SK-N-SH (cell line): ENCODE data around the gene NRARP.

Experiments
- ELF1 ChIP-seq: IDR thresholded peaks from 2 replicates; pipeline ENCODE4 v1.4.0; 2012
- EZH2phosphoT487 ChIP-seq: fragments of 200-600 bp; sonication (generic); IDR thresholded peaks from 2 replicates; pipeline ENCODE4 v1.6.1; 2017; ENCODE audit warnings: low read depth, mixed run types, mild to moderate bottlenecking, antibody characterized with exemption, moderate library complexity, borderline replicate concordance
- MXI1 ChIP-seq: IDR thresholded peaks from 2 replicates; pipeline ENCODE4 v1.6.1; 2012; ENCODE audit warnings: mild to moderate bottlenecking, low read depth, low read length, improper control_type of control experiment
- POLR2AphosphoS5 ChIP-seq: IDR thresholded peaks from 2 replicates; pipeline ENCODE4 v1.6.1; 2012; ENCODE audit warnings: low read depth, low read length
- RFX5 ChIP-seq: IDR thresholded peaks from 2 replicates; pipeline ENCODE4 v1.6.1; 2012; ENCODE audit warnings: mild to moderate bottlenecking, improper control_type of control experiment, low read length
- SMC3 ChIP-seq: IDR thresholded peaks from 2 replicates; pipeline ENCODE4 v1.6.1; 2012; ENCODE audit warnings: low read depth, low read length, improper control_type of control experiment
- TAF1 ChIP-seq: IDR thresholded peaks from 2 replicates; pipeline ENCODE4 v1.6.1; 2012; ENCODE audit warnings: low read depth, mild to moderate bottlenecking, low read length, moderate library complexity, borderline replicate concordance
- YY1 ChIP-seq: IDR thresholded peaks from 2 replicates; pipeline ENCODE4 v1.4.0; 2012; ENCODE audit warnings: low read depth, mild to moderate bottlenecking
- TF ChIP-seq, protein P1 (sequence below): fragments of 200-600 bp; sonication (generic); IDR thresholded peaks from 2 replicates; pipeline ENCODE4 v1.6.1; 2017; ENCODE audit warnings: antibody characterized with exemption, mild to moderate bottlenecking, moderate library complexity
- TF ChIP-seq, protein P2 (sequence below): IDR thresholded peaks from 2 replicates; pipeline ENCODE4 v1.6.1; 2012; ENCODE audit warnings: mild to moderate bottlenecking, low read depth, low read length, moderate library complexity
- TF ChIP-seq, protein P3 (sequence below): IDR thresholded peaks from 2 replicates; pipeline ENCODE4 v1.4.0; 2012; ENCODE audit warnings: low read depth
- TF ChIP-seq, protein P4 (sequence below): fragments of 150-350 bp; IDR thresholded peaks from 2 replicates; pipeline ENCODE4 v1.6.1; 2017; ENCODE audit warnings: antibody characterized with exemption, low read length, low read depth, borderline replicate concordance

DNA sequence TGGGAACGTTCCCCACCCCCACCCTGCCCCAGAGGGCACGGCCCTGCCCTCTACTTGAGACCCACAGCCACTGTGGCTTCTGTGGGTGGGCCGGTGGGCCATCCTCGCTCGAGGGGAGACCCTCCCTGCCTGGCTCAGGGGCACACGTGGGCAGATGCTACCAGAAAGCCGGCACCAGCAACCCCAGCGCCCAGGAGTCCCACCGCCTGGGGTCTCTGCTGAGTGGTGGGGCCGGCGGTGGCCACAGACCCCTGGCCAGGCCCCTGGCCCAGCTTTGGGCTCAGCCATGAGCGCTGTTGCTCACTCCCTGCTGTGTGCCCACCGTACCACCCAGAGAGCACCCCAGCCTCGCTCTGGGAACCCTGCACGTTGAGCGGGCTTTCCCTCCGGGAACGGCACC is 16.5 kb upstream of the NRARP start:
- TF ChIP-seq, protein P1, sequence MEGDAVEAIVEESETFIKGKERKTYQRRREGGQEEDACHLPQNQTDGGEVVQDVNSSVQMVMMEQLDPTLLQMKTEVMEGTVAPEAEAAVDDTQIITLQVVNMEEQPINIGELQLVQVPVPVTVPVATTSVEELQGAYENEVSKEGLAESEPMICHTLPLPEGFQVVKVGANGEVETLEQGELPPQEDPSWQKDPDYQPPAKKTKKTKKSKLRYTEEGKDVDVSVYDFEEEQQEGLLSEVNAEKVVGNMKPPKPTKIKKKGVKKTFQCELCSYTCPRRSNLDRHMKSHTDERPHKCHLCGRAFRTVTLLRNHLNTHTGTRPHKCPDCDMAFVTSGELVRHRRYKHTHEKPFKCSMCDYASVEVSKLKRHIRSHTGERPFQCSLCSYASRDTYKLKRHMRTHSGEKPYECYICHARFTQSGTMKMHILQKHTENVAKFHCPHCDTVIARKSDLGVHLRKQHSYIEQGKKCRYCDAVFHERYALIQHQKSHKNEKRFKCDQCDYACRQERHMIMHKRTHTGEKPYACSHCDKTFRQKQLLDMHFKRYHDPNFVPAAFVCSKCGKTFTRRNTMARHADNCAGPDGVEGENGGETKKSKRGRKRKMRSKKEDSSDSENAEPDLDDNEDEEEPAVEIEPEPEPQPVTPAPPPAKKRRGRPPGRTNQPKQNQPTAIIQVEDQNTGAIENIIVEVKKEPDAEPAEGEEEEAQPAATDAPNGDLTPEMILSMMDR: no peak
- no peak for TF ChIP-seq POLR2AphosphoS5
- TF ChIP-seq RFX5: no peak
- TF ChIP-seq MXI1: no peak
- TF ChIP-seq, protein P2, sequence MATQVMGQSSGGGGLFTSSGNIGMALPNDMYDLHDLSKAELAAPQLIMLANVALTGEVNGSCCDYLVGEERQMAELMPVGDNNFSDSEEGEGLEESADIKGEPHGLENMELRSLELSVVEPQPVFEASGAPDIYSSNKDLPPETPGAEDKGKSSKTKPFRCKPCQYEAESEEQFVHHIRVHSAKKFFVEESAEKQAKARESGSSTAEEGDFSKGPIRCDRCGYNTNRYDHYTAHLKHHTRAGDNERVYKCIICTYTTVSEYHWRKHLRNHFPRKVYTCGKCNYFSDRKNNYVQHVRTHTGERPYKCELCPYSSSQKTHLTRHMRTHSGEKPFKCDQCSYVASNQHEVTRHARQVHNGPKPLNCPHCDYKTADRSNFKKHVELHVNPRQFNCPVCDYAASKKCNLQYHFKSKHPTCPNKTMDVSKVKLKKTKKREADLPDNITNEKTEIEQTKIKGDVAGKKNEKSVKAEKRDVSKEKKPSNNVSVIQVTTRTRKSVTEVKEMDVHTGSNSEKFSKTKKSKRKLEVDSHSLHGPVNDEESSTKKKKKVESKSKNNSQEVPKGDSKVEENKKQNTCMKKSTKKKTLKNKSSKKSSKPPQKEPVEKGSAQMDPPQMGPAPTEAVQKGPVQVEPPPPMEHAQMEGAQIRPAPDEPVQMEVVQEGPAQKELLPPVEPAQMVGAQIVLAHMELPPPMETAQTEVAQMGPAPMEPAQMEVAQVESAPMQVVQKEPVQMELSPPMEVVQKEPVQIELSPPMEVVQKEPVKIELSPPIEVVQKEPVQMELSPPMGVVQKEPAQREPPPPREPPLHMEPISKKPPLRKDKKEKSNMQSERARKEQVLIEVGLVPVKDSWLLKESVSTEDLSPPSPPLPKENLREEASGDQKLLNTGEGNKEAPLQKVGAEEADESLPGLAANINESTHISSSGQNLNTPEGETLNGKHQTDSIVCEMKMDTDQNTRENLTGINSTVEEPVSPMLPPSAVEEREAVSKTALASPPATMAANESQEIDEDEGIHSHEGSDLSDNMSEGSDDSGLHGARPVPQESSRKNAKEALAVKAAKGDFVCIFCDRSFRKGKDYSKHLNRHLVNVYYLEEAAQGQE: no peak
- no peak for TF ChIP-seq ELF1
- TF ChIP-seq, protein P3, sequence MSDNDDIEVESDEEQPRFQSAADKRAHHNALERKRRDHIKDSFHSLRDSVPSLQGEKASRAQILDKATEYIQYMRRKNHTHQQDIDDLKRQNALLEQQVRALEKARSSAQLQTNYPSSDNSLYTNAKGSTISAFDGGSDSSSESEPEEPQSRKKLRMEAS: no peak
- no peak for TF ChIP-seq EZH2phosphoT487
- no peak for TF ChIP-seq SMC3
- TF ChIP-seq YY1: no peak
- TF ChIP-seq, protein P4, sequence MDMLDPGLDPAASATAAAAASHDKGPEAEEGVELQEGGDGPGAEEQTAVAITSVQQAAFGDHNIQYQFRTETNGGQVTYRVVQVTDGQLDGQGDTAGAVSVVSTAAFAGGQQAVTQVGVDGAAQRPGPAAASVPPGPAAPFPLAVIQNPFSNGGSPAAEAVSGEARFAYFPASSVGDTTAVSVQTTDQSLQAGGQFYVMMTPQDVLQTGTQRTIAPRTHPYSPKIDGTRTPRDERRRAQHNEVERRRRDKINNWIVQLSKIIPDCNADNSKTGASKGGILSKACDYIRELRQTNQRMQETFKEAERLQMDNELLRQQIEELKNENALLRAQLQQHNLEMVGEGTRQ: no peak
- TF ChIP-seq TAF1: no peak
